IgD-negative memory B cell (primary cell): Measurements from ENCODE around the gene NFIB. TPM values are rescaled to one million over a fixed set of nuclear protein-coding genes. Genes with fewer than 3 reads are reported as not detected.

Experiments
- H3K27ac Mint-ChIP-seq, 3 donors: one replicate each; pipeline ENCODE4 v1.8.0; 2020 to 2022; ENCODE audit warnings: mild to moderate bottlenecking in 3 of 3, mixed read lengths in 3 of 3, moderate library complexity in 1 of 3
- H3K27me3 Mint-ChIP-seq: one replicate; pipeline ENCODE4 v1.8.0; 2021; ENCODE audit warnings: mixed read lengths
- H3K36me3 Mint-ChIP-seq: one replicate; pipeline ENCODE4 v1.8.0; 2020; ENCODE audit warnings: mild to moderate bottlenecking, mixed read lengths
- H3K4me1 Mint-ChIP-seq, 3 donors: one replicate each; pipeline ENCODE4 v1.8.0; 2020 to 2022; ENCODE audit warnings: mixed read lengths in 3 of 3, mild to moderate bottlenecking in 1 of 3
- H3K4me3 Mint-ChIP-seq, 4 donors: one replicate each; pipeline ENCODE4 v1.8.0; 2020 to 2022; ENCODE audit warnings: mild to moderate bottlenecking in 4 of 4, mixed read lengths in 4 of 4, moderate library complexity in 3 of 4
- H3K9me3 Mint-ChIP-seq, 3 donors: one replicate each; pipeline ENCODE4 v1.8.0; 2020 to 2021; ENCODE audit warnings: mixed read lengths in 3 of 3, mild to moderate bottlenecking in 1 of 3
- polyA plus RNA-seq: library from polyadenylated mRNA; unstranded; fragments of 300-500 nt; fragmentation: Illumina TruSeq; gene quantifications from one replicate; pipeline ENCODE4 v1.2.3, GENCODE V29; 2021

NFIB gene
- polyA plus RNA-seq, 1 donor from 2014 or later: not detected

DNA sequence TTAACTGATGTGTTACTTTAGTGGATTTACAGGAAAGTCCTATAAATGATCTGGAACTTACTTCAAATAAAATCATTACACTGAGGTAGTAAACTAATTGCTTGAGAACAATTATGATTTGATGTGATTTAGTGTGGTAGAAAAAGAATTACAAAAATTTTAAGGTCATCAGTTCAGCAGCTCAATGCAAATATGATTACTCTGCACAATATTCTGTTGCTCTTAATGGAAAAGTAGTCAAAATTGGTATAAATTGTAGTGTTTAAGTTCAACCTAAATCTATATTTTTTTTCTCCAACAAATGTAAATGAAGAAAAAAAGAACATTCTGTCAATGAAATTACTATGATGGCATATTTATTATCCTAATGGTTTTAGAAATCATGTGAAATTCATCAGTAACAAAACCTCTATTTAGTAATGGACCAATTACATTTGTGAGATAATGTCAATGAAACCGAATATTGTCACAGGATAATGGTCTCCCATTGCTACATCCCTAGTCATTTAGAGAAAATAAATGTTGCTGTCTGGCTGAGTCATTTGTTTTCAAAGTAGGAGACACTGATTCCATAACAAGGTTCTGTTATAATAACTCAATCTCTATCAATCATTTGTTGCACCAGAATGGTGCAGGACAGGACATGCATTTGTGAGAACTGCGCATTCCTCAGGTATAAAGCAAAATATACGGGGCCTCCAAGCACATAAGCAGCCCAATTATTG lies 177.1 kb downstream of the NFIB start:
- Mint-ChIP-seq H3K27me3 (no peaks in the 10 kb centered on the region), H3K9me3 (no peaks in the 10 kb centered on the region), H3K4me1 (no peaks in the 10 kb centered on the region)

DNA sequence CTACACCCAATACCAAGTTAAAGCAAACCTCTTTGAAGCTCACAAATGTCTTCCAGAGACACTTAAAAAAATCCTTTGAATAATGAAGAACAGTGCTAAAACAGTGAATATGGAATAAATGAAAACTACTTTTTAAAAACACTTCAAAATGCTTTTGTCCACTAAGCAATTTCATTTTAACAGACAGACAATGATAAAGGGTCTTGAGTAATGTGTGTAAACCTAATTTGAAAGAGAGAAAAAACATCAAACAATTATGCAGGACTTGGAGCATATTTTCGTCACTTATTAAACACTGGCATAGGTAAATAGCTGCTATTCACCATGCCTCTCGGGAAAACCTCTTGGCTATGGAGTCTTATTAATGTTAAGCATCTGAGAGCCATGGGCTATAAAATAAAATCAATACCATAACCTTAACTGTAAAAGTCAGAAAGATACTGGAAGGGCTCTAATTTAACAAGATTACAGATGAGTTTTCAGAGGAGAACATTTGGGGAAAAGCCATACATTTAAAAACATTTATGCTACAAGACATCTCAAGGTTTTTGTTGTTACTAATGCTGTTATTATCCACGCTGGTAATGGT lies 177.8 kb downstream of the NFIB start:
- Mint-ChIP-seq H3K36me3 (no peaks in the 10 kb centered on the region), H3K27me3 (no peaks in the 10 kb centered on the region), H3K4me1 (no peaks in the 10 kb centered on the region), H3K27ac (no peak overlapping the region), H3K4me3 (no peak overlapping the region), H3K9me3 (no peaks in the 10 kb centered on the region)

More for the DNA sequence above, 177.1 kb downstream of the NFIB start:
- Mint-ChIP-seq H3K27ac (no peak overlapping the region), H3K4me3 (no peak overlapping the region), H3K36me3 (no peaks in the 10 kb centered on the region)

DNA sequence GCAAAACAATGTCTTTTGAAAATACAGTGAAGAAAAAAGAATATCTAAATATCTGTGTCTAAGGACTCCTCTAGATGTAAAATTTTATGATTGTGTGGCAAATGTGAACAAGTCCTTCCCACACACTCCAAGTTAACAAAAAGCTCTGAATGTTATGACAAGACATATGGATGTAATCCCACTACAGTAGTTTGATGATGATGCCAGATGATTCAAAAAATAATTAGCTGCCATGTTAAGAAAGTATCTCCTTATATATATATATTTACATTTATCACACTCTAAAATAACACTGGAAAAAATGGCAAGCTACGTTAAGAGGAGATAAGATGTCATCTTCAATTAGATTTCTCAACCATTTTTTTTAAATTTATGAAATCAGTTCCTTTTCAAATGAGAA lies 178.5 kb downstream of the NFIB start:
- H3K36me3 Mint-ChIP-seq: no peaks in the 10 kb centered on the region
- H3K4me1 Mint-ChIP-seq: no peaks in the 10 kb centered on the region
- no peak overlapping the region for H3K4me3 Mint-ChIP-seq
- no peak overlapping the region for H3K27ac Mint-ChIP-seq
- H3K9me3 Mint-ChIP-seq: no peaks in the 10 kb centered on the region
- no peaks in the 10 kb centered on the region for H3K27me3 Mint-ChIP-seq

DNA sequence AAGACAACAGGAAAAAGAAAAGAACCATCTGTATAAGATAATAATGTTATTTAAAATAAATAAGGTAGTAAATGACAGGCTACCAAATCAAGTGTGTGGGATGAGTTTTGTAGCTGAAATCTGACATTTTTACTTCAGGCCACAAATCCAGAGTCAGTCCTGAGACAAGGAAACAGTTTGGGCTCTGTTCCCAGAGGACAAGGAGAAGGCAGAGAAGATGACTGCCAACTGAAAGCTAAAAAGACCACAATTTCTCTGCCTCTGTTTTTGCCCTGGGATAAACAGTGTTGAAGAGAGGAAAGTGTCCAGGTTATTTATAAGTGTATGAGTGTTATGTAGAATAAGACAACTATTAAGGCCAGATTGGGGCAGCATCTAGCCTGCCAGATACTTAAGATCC lies 180.5 kb downstream of the NFIB start:
- H3K9me3 Mint-ChIP-seq: no peaks in the 10 kb centered on the region
- H3K4me3 Mint-ChIP-seq: no peak overlapping the region
- no peaks in the 10 kb centered on the region for H3K36me3 Mint-ChIP-seq
- H3K27ac Mint-ChIP-seq: no peak overlapping the region
- no peaks in the 10 kb centered on the region for H3K4me1 Mint-ChIP-seq
- no peaks in the 10 kb centered on the region for H3K27me3 Mint-ChIP-seq

GRCh38 chr9:14132775-14133174 lies 181.2 kb downstream of the NFIB start:
- no peaks in the 10 kb centered on the region for H3K9me3 Mint-ChIP-seq
- H3K27ac Mint-ChIP-seq: no peak overlapping the region
- H3K4me3 Mint-ChIP-seq: no peak overlapping the region
- no peaks in the 10 kb centered on the region for H3K36me3 Mint-ChIP-seq
- H3K27me3 Mint-ChIP-seq: no peaks in the 10 kb centered on the region
- H3K4me1 Mint-ChIP-seq: no peaks in the 10 kb centered on the region

- Mint-ChIP-seq H3K9me3 (no peaks in the 10 kb centered on the region), H3K36me3 (no peaks in the 10 kb centered on the region), H3K4me3 (no peak overlapping the region), H3K27ac (no peak overlapping the region), H3K27me3 (no peaks in the 10 kb centered on the region), H3K4me1 (no peaks in the 10 kb centered on the region)
Measured at GRCh38 chr9:14131356-14132088, 182.4 kb downstream of the NFIB start.

DNA sequence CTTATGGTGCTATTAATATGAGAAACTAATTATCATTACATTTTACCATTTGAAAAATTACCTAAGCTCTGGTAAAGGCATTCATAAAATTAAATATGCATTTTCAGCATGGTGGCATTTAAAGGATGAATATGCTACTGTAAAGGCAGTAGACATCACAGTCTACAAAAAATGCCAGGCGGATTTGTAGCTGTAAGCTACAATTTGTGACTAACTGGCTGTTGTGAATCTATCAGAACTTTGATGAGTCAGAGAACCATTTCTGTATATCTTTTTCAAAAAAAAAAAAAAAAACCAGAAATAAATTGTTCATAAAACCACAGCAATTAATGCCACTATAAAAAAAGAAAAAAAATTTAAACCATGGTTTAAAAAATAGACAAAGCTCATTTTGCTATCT lies 186.3 kb downstream of the NFIB start:
- no peak overlapping the region for H3K27ac Mint-ChIP-seq
- H3K9me3 Mint-ChIP-seq: peaks cover 0 to 2% (median 0%) of the 10 kb centered on the region in 3 donors
- peaks cover 4% of the 10 kb centered on the region for H3K36me3 Mint-ChIP-seq
- peaks cover 0 to 2% (median 0%) of the 10 kb centered on the region in 3 donors for H3K4me1 Mint-ChIP-seq
- no peak overlapping the region for H3K4me3 Mint-ChIP-seq
- H3K27me3 Mint-ChIP-seq: no peaks in the 10 kb centered on the region

DNA sequence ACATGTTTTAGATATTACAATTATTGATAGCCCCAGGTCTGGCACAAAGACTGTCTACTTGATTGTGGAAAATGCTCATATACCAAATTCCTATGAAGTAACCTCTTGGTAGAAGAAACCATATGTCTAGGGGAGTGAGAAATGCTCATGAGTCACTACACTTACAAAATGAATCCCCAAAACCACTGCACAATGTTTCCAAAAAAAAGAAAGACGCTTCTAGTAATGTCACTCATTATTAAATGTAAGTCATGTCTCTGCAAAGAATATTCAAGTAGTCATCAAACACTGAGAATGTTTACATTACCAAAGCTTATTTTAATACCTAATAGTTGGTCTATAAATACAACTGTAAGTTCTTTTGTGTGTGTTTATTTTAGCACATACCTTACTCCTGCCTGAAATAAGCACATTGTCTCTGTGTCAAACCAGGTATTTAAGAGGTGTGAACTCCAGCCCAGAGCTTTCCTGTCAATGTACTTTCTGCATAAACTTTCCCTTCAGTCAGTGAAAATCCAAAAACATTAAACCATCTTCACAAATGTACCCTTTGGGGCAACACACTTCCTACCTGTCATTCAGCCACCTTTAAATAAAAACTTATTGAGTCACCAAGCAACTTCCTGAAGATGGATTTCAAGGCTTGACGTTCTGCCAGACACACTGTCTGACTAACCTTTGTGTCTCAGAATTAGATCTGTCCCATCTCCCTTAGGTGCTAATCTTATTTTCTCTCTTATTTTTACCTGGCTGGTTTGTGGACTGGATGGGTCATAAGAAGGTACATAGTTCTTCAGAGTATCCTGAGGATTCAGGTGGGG lies 194.0 kb downstream of the NFIB start:
- H3K36me3 Mint-ChIP-seq: peaks cover 1% of the 10 kb centered on the region
- H3K9me3 Mint-ChIP-seq: peaks cover 0 to 2% (median 0%) of the 10 kb centered on the region in 3 donors
- H3K4me3 Mint-ChIP-seq: no peak overlapping the region
- H3K27ac Mint-ChIP-seq: no peak overlapping the region
- no peaks in the 10 kb centered on the region for H3K27me3 Mint-ChIP-seq
- H3K4me1 Mint-ChIP-seq: no peaks in the 10 kb centered on the region

GRCh38 chr9:14112226-14112625 lies 201.7 kb downstream of the NFIB start:
- no peaks in the 10 kb centered on the region for H3K36me3 Mint-ChIP-seq

GRCh38 chr9:14111696-14112095 lies 202.2 kb downstream of the NFIB start:
- Mint-ChIP-seq H3K36me3 (no peaks in the 10 kb centered on the region), H3K9me3 (no peaks in the 10 kb centered on the region), H3K27me3 (no peaks in the 10 kb centered on the region), H3K4me1 (no peaks in the 10 kb centered on the region), H3K27ac (no peak overlapping the region), H3K4me3 (no peak overlapping the region)

More at GRCh38 chr9:14112226-14112625, 201.7 kb downstream of the NFIB start:
- Mint-ChIP-seq H3K27ac (no peak overlapping the region), H3K4me1 (no peaks in the 10 kb centered on the region), H3K9me3 (no peaks in the 10 kb centered on the region), H3K4me3 (no peak overlapping the region), H3K27me3 (no peaks in the 10 kb centered on the region)

DNA sequence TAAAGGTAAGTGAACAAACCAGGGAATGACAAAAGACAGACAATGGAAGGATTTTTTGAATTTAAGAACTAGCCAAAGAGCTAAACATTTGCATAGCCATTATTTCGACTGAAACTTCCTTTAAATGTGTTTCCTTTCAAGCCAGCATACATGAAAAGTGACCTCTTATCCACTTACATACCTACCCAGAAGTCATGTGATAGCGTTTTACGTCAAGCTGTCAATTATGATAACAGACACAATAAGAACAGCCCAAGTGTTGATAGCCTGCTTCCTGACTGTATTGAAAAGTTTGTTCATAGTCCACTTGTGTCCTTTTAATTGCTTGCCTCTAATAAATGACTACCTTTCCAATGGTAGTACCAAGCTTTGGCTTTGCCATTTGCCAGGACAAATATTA lies 206.0 kb downstream of the NFIB start:
- Mint-ChIP-seq H3K36me3 (no peaks in the 10 kb centered on the region), H3K27ac (no peak overlapping the region), H3K27me3 (no peaks in the 10 kb centered on the region), H3K4me1 (no peaks in the 10 kb centered on the region), H3K4me3 (no peak overlapping the region), H3K9me3 (no peaks in the 10 kb centered on the region)

DNA sequence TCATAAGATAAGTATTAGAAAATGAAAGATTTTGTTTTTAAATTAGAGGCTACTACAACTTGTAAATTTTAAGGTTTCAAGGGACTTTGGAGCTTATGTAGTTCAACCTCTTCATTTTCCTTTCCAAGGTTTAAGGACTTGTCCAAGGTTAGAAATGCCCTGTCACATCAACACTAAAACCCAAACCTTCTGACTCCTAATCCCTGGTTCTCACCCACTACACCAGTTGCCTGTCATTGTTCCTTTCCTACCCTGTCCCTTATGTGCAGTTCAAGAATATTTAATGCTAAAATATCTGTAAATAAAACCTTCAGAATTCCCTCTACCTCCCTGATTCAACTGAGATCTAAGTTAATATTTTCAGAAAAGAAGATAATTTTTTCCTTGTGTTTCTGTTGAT lies 206.4 kb downstream of the NFIB start:
- Mint-ChIP-seq H3K27ac (no peak overlapping the region), H3K27me3 (no peaks in the 10 kb centered on the region), H3K9me3 (no peaks in the 10 kb centered on the region), H3K4me1 (no peaks in the 10 kb centered on the region), H3K4me3 (no peak overlapping the region), H3K36me3 (no peaks in the 10 kb centered on the region)

DNA sequence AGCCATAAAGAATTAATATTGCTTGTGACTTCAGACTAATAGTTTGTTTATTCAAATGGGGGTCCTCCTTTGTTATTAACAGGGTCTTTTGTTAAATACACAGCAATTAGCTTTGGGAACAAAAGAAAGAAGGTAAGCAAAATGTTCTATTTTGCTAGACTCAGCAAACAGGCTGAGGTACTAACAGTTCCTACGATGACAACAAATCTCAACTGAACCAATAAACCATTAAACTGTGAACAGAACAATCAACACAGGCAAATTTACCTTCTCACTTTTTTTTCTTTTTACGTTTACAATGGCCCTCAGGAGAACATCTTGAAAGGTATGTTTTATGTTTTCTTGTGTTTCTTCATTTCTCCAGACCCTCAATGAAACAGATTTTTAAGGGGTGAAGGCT lies 207.2 kb downstream of the NFIB start:
- Mint-ChIP-seq H3K36me3 (no peaks in the 10 kb centered on the region), H3K9me3 (no peaks in the 10 kb centered on the region), H3K27ac (no peak overlapping the region), H3K4me3 (no peak overlapping the region), H3K4me1 (no peaks in the 10 kb centered on the region), H3K27me3 (no peaks in the 10 kb centered on the region)

DNA sequence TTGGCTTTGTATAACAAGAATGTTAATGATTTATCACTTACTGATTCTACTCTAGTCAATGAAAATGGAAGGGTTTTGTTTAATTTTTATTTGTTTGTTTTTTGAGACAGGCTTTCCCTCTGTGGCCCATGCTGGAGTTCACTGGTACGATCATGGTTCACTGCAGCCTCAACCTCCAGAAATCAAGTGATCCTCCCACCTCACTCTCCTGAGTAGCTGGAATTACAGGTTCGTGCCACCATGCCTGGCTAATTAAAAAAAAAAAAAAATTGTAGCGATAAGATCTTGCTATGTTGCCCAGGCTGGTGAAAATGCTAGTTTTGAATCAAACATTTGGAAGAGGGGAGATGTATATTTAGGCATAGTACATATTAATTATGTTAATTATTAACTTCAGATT lies 209.4 kb downstream of the NFIB start:
- no peaks in the 10 kb centered on the region for H3K4me1 Mint-ChIP-seq
- no peaks in the 10 kb centered on the region for H3K36me3 Mint-ChIP-seq
- H3K27me3 Mint-ChIP-seq: no peaks in the 10 kb centered on the region
- H3K4me3 Mint-ChIP-seq: no peak overlapping the region
- H3K27ac Mint-ChIP-seq: no peak overlapping the region
- no peaks in the 10 kb centered on the region for H3K9me3 Mint-ChIP-seq

GRCh38 chr9:14103115-14103514 lies 210.8 kb downstream of the NFIB start:
- Mint-ChIP-seq H3K27ac (no peak overlapping the region), H3K4me3 (no peak overlapping the region), H3K27me3 (no peaks in the 10 kb centered on the region), H3K9me3 (no peaks in the 10 kb centered on the region), H3K4me1 (no peaks in the 10 kb centered on the region), H3K36me3 (no peaks in the 10 kb centered on the region)
